Activated T-helper 1 cell treated with anti-CD3 and anti-CD28 coated beads, Interleukin-12 subunit alpha, Interleukin-12 subunit beta, Interleukin-2, Interleukin-4 antibody, amounts not matched to agents 30 ng/mL and 10 ng/mL and 1 ng/mL, durations not matched to agents 14 hours and 24 hours and 36 hours (primary cell): ENCODE results near the gene SPPL3. TPM values are rescaled to one million over a fixed set of nuclear protein-coding genes. Genes with fewer than 3 reads are reported as not detected.
"Not testable (repeated sequence)": the region's sequence is repeated elsewhere in the genome, so short reads cannot be mapped to it uniquely, and the experiment has no call there.

Experiments used
- DNase-seq: peaks from one replicate; pipeline ENCODE4 v3.0.0; 2021; ENCODE audit warnings: low spot score
- H3K27ac Mint-ChIP-seq: one replicate; pipeline ENCODE4 v1.8.0; 2021; ENCODE audit warnings: mild to moderate bottlenecking, mixed read lengths
- H3K27me3 Mint-ChIP-seq: one replicate; pipeline ENCODE4 v1.8.0; 2022; ENCODE audit warnings: mild to moderate bottlenecking, moderate library complexity, mixed read lengths; ENCODE audit not compliant: insufficient read depth
- H3K36me3 Mint-ChIP-seq: one replicate; pipeline ENCODE4 v1.8.0; 2021; ENCODE audit warnings: low read depth, mixed read lengths
- H3K4me1 Mint-ChIP-seq: one replicate; pipeline ENCODE4 v1.8.0; 2021; ENCODE audit warnings: low read depth, mixed read lengths
- H3K4me3 Mint-ChIP-seq: one replicate; pipeline ENCODE4 v1.8.0; 2021; ENCODE audit warnings: mild to moderate bottlenecking, moderate library complexity, mixed read lengths
- H3K9me3 Mint-ChIP-seq: one replicate; pipeline ENCODE4 v1.8.0; 2021; ENCODE audit warnings: mixed read lengths
- intact Hi-C: fragments of 100-400 bp; cut with micrococcal nuclease; formaldehyde crosslinking; loops from one replicate; pipeline ENCODE4 v1.15.1; 2024
- total RNA-seq: library from RNA; stranded (reverse); gene quantifications from 2 replicates; pipeline ENCODE4 v1.2.3, GENCODE V29; 2022

Gene SPPL3
- total RNA-seq, 1 donor from 2014 or later = 27.3 TPM

GRCh38 chr12:120793357-120793756, 110.8 kb downstream of the SPPL3 start:
- Mint-ChIP-seq H3K4me3 (no peak overlapping the region), H3K9me3 (peaks cover 31% of the 10 kb centered on the region), H3K36me3 (peaks cover 35% of the 10 kb centered on the region), H3K4me1 (peaks cover 13% of the 10 kb centered on the region), H3K27me3 (no peaks in the 10 kb centered on the region), H3K27ac (no peak overlapping the region)
- DNase-seq = no peak
- intact Hi-C loops = loop anchor here (10.0 kb wide), 1 partner anchor 321 kb away; no protein-coding TSS in a partner anchor

GRCh38 chr12:120792456-120792855, 111.7 kb downstream of the SPPL3 start:
- not testable (repeated sequence) for H3K4me3 Mint-ChIP-seq, H3K27me3 Mint-ChIP-seq, H3K4me1 Mint-ChIP-seq, DNase-seq, H3K27ac Mint-ChIP-seq
- intact Hi-C loops = loop anchor here (10.0 kb wide), 1 partner anchor 322 kb away; no protein-coding TSS in a partner anchor
- peaks cover 35% of the 10 kb centered on the region for H3K36me3 Mint-ChIP-seq
- H3K9me3 Mint-ChIP-seq = peaks cover 30% of the 10 kb centered on the region

- no peak overlapping the region for H3K27ac Mint-ChIP-seq
- no peaks in the 10 kb centered on the region for H3K4me1 Mint-ChIP-seq
- DNase-seq = no peak
- no peak overlapping the region for H3K4me3 Mint-ChIP-seq
- H3K36me3 Mint-ChIP-seq = peaks cover 29% of the 10 kb centered on the region
- peaks cover 23% of the 10 kb centered on the region for H3K9me3 Mint-ChIP-seq
- H3K27me3 Mint-ChIP-seq = no peaks in the 10 kb centered on the region
- intact Hi-C loops = loop anchor here (10.0 kb wide), 1 partner anchor 323 kb away; no protein-coding TSS in a partner anchor
These were observed 112.4 kb downstream of the SPPL3 start for GRCh38 chr12:120791669-120792176.

GRCh38 chr12:120790114-120790513, 114.0 kb downstream of the SPPL3 start:
- no peaks in the 10 kb centered on the region for H3K27me3 Mint-ChIP-seq

GRCh38 chr12:120787889-120788288, 116.3 kb downstream of the SPPL3 start:
- peaks cover 14% of the 10 kb centered on the region for H3K36me3 Mint-ChIP-seq
- intact Hi-C loops = no loop called here
- H3K4me1 Mint-ChIP-seq = peaks cover 7% of the 10 kb centered on the region
- no peak overlapping the region for H3K27ac Mint-ChIP-seq
- H3K4me3 Mint-ChIP-seq = no peak overlapping the region
- no peaks in the 10 kb centered on the region for H3K27me3 Mint-ChIP-seq
- no peak for DNase-seq
- no peaks in the 10 kb centered on the region for H3K9me3 Mint-ChIP-seq

More at GRCh38 chr12:120790114-120790513, 114.0 kb downstream of the SPPL3 start:
- Mint-ChIP-seq H3K4me1 (no peaks in the 10 kb centered on the region), H3K36me3 (peaks cover 16% of the 10 kb centered on the region), H3K4me3 (no peak overlapping the region), H3K9me3 (peaks cover 7% of the 10 kb centered on the region), H3K27ac (no peak overlapping the region)
- DNase-seq = no peak
- intact Hi-C loops = loop anchor here (10.0 kb wide), 1 partner anchor 325 kb away; no protein-coding TSS in a partner anchor

- DNase-seq = no peak
- Mint-ChIP-seq H3K27me3 (no peaks in the 10 kb centered on the region), H3K9me3 (no peaks in the 10 kb centered on the region), H3K4me3 (no peak overlapping the region), H3K27ac (no peak overlapping the region), H3K4me1 (peaks cover 15% of the 10 kb centered on the region), H3K36me3 (peaks cover 20% of the 10 kb centered on the region)
- intact Hi-C loops = loop anchor here (5.0 kb wide), 1 partner anchor 117 kb away; the partner anchor contains the start of gene SPPL3
These were observed 119.4 kb downstream of the SPPL3 start for GRCh38 chr12:120784804-120785203.

GRCh38 chr12:120783197-120783596, 121.0 kb downstream of the SPPL3 start:
- no peaks in the 10 kb centered on the region for H3K27me3 Mint-ChIP-seq
- DNase-seq = no peak
- no peak overlapping the region for H3K4me3 Mint-ChIP-seq
- H3K9me3 Mint-ChIP-seq = no peaks in the 10 kb centered on the region
- peaks cover 19% of the 10 kb centered on the region for H3K36me3 Mint-ChIP-seq
- H3K4me1 Mint-ChIP-seq = peaks cover 15% of the 10 kb centered on the region
- intact Hi-C loops = loop anchor here (2.0 to 5.0 kb wide), 2 partner anchors 38 to 119 kb away; partner anchors contain the start of gene SPPL3
- H3K27ac Mint-ChIP-seq = peak overlapping the region; percentile 15

GRCh38 chr12:120775862-120776552, 128.2 kb downstream of the SPPL3 start:
- Mint-ChIP-seq H3K27me3 (no peaks in the 10 kb centered on the region), H3K36me3 (peaks cover 18% of the 10 kb centered on the region)

GRCh38 chr12:120774169-120774916, 129.8 kb downstream of the SPPL3 start:
- no peaks in the 10 kb centered on the region for H3K27me3 Mint-ChIP-seq
- H3K36me3 Mint-ChIP-seq = peaks cover 20% of the 10 kb centered on the region
- H3K4me3 Mint-ChIP-seq = no peak overlapping the region
- H3K4me1 Mint-ChIP-seq = peaks cover 30% of the 10 kb centered on the region
- DNase-seq = no peak
- intact Hi-C loops = no loop called here
- H3K27ac Mint-ChIP-seq = peak overlapping the region; percentile 41
- no peaks in the 10 kb centered on the region for H3K9me3 Mint-ChIP-seq

More at GRCh38 chr12:120775862-120776552, 128.2 kb downstream of the SPPL3 start:
- no peaks in the 10 kb centered on the region for H3K9me3 Mint-ChIP-seq
- H3K27ac Mint-ChIP-seq = no peak overlapping the region
- H3K4me3 Mint-ChIP-seq = no peak overlapping the region
- intact Hi-C loops = no loop called here
- H3K4me1 Mint-ChIP-seq = peaks cover 30% of the 10 kb centered on the region
- no peak for DNase-seq

- intact Hi-C loops = no loop called here
- Mint-ChIP-seq H3K36me3 (peaks cover 25% of the 10 kb centered on the region), H3K27me3 (no peaks in the 10 kb centered on the region), H3K4me1 (peaks cover 24% of the 10 kb centered on the region), H3K4me3 (no peak overlapping the region), H3K9me3 (no peaks in the 10 kb centered on the region), H3K27ac (no peak overlapping the region)
- no peak for DNase-seq
These were observed 133.1 kb downstream of the SPPL3 start for GRCh38 chr12:120771097-120771496.

- H3K27ac Mint-ChIP-seq = no peak overlapping the region
- no peak for DNase-seq
- H3K36me3 Mint-ChIP-seq = peaks cover 22% of the 10 kb centered on the region
- H3K9me3 Mint-ChIP-seq = no peaks in the 10 kb centered on the region
- H3K4me1 Mint-ChIP-seq = no peaks in the 10 kb centered on the region
- no peak overlapping the region for H3K4me3 Mint-ChIP-seq
- intact Hi-C loops = no loop called here
- no peaks in the 10 kb centered on the region for H3K27me3 Mint-ChIP-seq
These were observed 136.8 kb downstream of the SPPL3 start for GRCh38 chr12:120767071-120768024.

- intact Hi-C loops = no loop called here
- no peaks in the 10 kb centered on the region for H3K27me3 Mint-ChIP-seq
- no peaks in the 10 kb centered on the region for H3K9me3 Mint-ChIP-seq
- DNase-seq = no peak
- no peak overlapping the region for H3K4me3 Mint-ChIP-seq
- H3K4me1 Mint-ChIP-seq = no peaks in the 10 kb centered on the region
- H3K36me3 Mint-ChIP-seq = peaks cover 26% of the 10 kb centered on the region
- H3K27ac Mint-ChIP-seq = no peak overlapping the region
These were observed 137.6 kb downstream of the SPPL3 start for GRCh38 chr12:120766566-120766965.
